Stomach (tissue), 9 donors: ENCODE measurements around the gene RFT1. TPM values are rescaled to one million over a fixed set of nuclear protein-coding genes. Genes with fewer than 3 reads are reported as not detected.

Source experiments
- DNase-seq, 2 donors: peaks; one replicate each; pipeline versions ENCODE4 v3.0.0 to v3.0.0-alpha.2; 2013 to 2019
- H3K27ac ChIP-seq, 5 donors: fragments of 200-600 bp in 4 of 5; sonication (generic) in 4 of 5; one replicate each; pipeline ENCODE4 v1.5.1; 2013 to 2019; ENCODE audit warnings: mild to moderate bottlenecking in 1 of 5, moderate library complexity in 1 of 5
- H3K27me3 ChIP-seq, 3 donors: fragments of 200-600 bp; sonication (generic); one replicate each; pipeline ENCODE4 v1.5.1; 2017 to 2019; ENCODE audit warnings: mixed run types in 1 of 3
- H3K36me3 ChIP-seq, 4 donors: fragments of 200-600 bp; sonication (generic); 1 replicate in 3 of 4; 2 replicates in 1 of 4; pipeline ENCODE4 v1.5.1; 2016 to 2019
- H3K4me1 ChIP-seq, 4 donors: fragments of 200-600 bp; sonication (generic); one replicate each; pipeline ENCODE4 v1.5.1; 2016 to 2019
- H3K4me3 ChIP-seq, 4 donors: fragments of 200-600 bp; sonication (generic) in 3 of 4; one replicate each; pipeline ENCODE4 v1.5.1; 2016 to 2019; ENCODE audit warnings: mild to moderate bottlenecking in 1 of 4
- H3K9me3 ChIP-seq, 4 donors: fragments of 200-600 bp; sonication (generic); one replicate each; pipeline ENCODE4 v1.5.1; 2016 to 2019
- EP300 ChIP-seq: sonication (generic); formaldehyde crosslinking; IDR thresholded peaks from one replicate; pipeline ENCODE4 v1.6.1; 2017; ENCODE audit warnings: antibody characterized with exemption
- POLR2A ChIP-seq, 4 donors: fragments of 450-650 bp; IDR thresholded peaks; one replicate each; pipeline ENCODE4 v1.6.1; 2016; ENCODE audit warnings: antibody characterized with exemption in 4 of 4, control low read depth in 2 of 4, mild to moderate bottlenecking in 1 of 4, moderate library complexity in 1 of 4
- POLR2AphosphoS5 ChIP-seq, 3 donors: sonication (generic); formaldehyde crosslinking; IDR thresholded peaks; one replicate each; pipeline ENCODE4 v1.6.1; 2016; ENCODE audit warnings: antibody characterized with exemption in 3 of 3
- WGBS, 5 donors: extraction: QIAGEN DNeasy Blood & Tissue Kit in 3 of 5; methylation state at CpG; one replicate each; pipeline versions ENCODE4 v1.1.5 to v1.1.7; 2013 to 2018; 5-methylcytosine and 5-hydroxymethylcytosine counted together
- intact Hi-C: fragments of 100-400 bp; cut with DNase I; formaldehyde crosslinking; loops from one replicate; pipeline ENCODE4 v1.15.1; 2023; ENCODE audit warnings: low total_unique reads
- polyA plus RNA-seq, 3 donors: library from polyadenylated mRNA; stranded (reverse); fragments of 200-250 nt; gene quantifications; one replicate each; pipeline ENCODE4 v1.2.3, GENCODE V29; 2013
- total RNA-seq, 5 donors: library from RNA; depleted of rRNA; stranded (reverse); fragments of >200 nt; gene quantifications; one replicate each; pipeline versions ENCODE4 v1.1.0 to v1.2.3, GENCODE V29; 2014 to 2016
- TF ChIP-seq, protein P1 (sequence below), 7 experiments: fragments of 450-650 bp in 4 of 7; fragments of 200-600 bp in 3 of 7; sonication (generic) in 3 of 7; IDR thresholded peaks; one replicate each; pipeline ENCODE4 v1.5.1; 2016 to 2019; ENCODE audit warnings: antibody characterized with exemption in 7 of 7, control low read depth in 2 of 7, mild to moderate bottlenecking in 1 of 7
- donor health status: healthy with polysubstance abuse.
- donor health status: Bipolar disorder and iron deficiency.
- donor health status: healthy.

The RFT1 gene
- total and polyA plus RNA-seq, 8 donors: 3.3 to 16.8 (median 7.6) TPM; not detected in 1

GRCh38 chr3:53175613-53176540, 45.6 kb upstream of the RFT1 start:
- H3K27me3 ChIP-seq: no peaks in the 10 kb centered on the region
- DNase-seq: no peak
- H3K9me3 ChIP-seq: no peaks in the 10 kb centered on the region
- no peak overlapping the region for H3K27ac ChIP-seq
- no peak overlapping the region for H3K4me3 ChIP-seq
- TF ChIP-seq, protein P1, sequence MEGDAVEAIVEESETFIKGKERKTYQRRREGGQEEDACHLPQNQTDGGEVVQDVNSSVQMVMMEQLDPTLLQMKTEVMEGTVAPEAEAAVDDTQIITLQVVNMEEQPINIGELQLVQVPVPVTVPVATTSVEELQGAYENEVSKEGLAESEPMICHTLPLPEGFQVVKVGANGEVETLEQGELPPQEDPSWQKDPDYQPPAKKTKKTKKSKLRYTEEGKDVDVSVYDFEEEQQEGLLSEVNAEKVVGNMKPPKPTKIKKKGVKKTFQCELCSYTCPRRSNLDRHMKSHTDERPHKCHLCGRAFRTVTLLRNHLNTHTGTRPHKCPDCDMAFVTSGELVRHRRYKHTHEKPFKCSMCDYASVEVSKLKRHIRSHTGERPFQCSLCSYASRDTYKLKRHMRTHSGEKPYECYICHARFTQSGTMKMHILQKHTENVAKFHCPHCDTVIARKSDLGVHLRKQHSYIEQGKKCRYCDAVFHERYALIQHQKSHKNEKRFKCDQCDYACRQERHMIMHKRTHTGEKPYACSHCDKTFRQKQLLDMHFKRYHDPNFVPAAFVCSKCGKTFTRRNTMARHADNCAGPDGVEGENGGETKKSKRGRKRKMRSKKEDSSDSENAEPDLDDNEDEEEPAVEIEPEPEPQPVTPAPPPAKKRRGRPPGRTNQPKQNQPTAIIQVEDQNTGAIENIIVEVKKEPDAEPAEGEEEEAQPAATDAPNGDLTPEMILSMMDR (IDR thresholded peaks at IDR 0.05): no peak
- TF ChIP-seq POLR2A (IDR thresholded peaks at IDR 0.05) (no peak), EP300 (no peak), POLR2AphosphoS5 (IDR thresholded peaks at IDR 0.05) (no peak)
- H3K36me3 ChIP-seq: peaks cover 46 to 84% (median 72%) of the 10 kb centered on the region in 4 donors
- WGBS, 5 donors: 67 to 89% (median 78%) methylated on average over 6 to 9 of the region's 9 CpGs
- intact Hi-C loops: no loop called here
- H3K4me1 ChIP-seq: peaks cover 17 to 67% (median 40%) of the 10 kb centered on the region in 4 donors

DNA sequence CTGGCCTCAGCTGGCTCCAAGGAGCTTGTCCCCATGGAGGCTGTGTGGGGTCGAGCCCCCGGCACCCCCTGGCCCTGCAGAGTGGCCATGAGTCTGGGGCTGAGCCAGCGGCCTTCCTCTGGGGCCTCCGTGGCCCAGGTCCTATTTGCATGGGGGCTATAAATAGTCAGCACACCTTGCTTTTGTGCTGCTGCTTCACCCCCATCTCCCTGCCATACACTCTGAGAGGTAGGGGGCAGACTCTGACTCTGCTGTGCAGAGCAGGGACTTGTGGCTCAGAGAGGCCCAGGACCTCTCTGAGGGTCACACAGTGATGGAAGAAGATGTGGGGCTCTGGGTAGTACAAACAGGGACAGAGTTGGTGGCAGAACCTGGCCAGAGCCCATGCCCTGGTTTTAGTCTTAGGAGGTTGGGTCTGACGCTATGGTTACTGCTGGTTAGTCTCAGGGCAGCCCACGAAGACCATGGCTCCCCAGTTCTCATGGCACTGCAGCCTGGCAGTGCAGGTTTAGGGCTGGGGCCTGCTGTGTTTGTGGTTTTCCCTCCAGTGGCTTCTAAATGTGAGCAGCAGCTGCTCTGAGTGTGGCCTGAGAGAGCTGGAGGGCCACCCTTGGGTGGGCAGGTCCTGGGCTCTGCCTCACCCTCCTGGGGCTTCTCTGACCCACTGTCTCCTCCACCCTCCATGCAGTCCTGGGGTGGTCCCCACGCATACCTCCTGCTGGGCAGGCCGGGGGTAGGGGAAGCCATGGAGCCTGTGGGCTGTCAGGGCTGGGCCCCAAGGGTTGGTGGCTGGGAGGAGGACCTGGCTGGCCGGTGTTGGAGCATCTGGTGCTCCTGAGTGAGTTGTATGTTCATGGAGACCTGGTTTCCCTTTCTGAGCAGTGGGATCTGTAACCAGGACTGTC, 44.4 kb upstream of the RFT1 start:
- DNase-seq: no peak
- H3K27ac ChIP-seq: peak overlapping the region in 1 of 5 donors; percentile 14
- WGBS, 5 donors: 69 to 85% (median 71%) methylated on average over 5 to 9 of the region's 9 CpGs
- peaks cover 26 to 70% (median 52%) of the 10 kb centered on the region in 4 donors for H3K4me1 ChIP-seq
- peaks cover 33 to 71% (median 62%) of the 10 kb centered on the region in 4 donors for H3K36me3 ChIP-seq
- no peaks in the 10 kb centered on the region for H3K9me3 ChIP-seq
- no peak for TF ChIP-seq POLR2AphosphoS5 (IDR thresholded peaks at IDR 0.05)
- TF ChIP-seq POLR2A (IDR thresholded peaks at IDR 0.05): no peak
- TF ChIP-seq EP300: no peak
- TF ChIP-seq, protein P1 (IDR thresholded peaks at IDR 0.05): no peak
- H3K27me3 ChIP-seq: no peaks in the 10 kb centered on the region
- intact Hi-C loops: no loop called here
- no peak overlapping the region for H3K4me3 ChIP-seq

GRCh38 chr3:53173107-53173506, 42.9 kb upstream of the RFT1 start:
- no peaks in the 10 kb centered on the region for H3K9me3 ChIP-seq
- H3K36me3 ChIP-seq: peaks cover 18 to 56% (median 47%) of the 10 kb centered on the region in 4 donors
- H3K27ac ChIP-seq: peak overlapping the region in 4 of 5 donors; percentile 15 to 77 (median 43)
- peaks cover 37 to 81% (median 67%) of the 10 kb centered on the region in 4 donors for H3K4me1 ChIP-seq
- no peak for DNase-seq
- WGBS, 5 donors: 59 to 77% (median 65%) methylated on average over 5 of the region's 5 CpGs
- no peak overlapping the region for H3K4me3 ChIP-seq
- TF ChIP-seq EP300 (no peak), POLR2A (IDR thresholded peaks at IDR 0.05) (no peak), POLR2AphosphoS5 (IDR thresholded peaks at IDR 0.05) (no peak)
- TF ChIP-seq, protein P1 (IDR thresholded peaks at IDR 0.05): no peak
- H3K27me3 ChIP-seq: no peaks in the 10 kb centered on the region
- intact Hi-C loops: no loop called here
